ENCODE data around the gene UBA1. TPM values are rescaled to one million over a fixed set of nuclear protein-coding genes. Genes with fewer than 3 reads are reported as not detected.

The UBA1 gene
- total and polyA plus RNA-seq, 10 of the 15 experiments (the other 5 are each of a cell fraction or from before 2014, with no cell fraction given): 60.4 to 314 (median 216) TPM

GRCh38 chrX:47191806-47192401, 1.7 kb upstream of the UBA1 start:
- Histone ChIP-seq H4K20me1 (ENCODE audit: control insufficient read depth, insufficient read depth) (no peaks in the 10 kb centered on the region), H3K4me3 (peak overlapping the region; percentile 77), H3K36me3 (ENCODE audit: control insufficient read depth in 2 of 2, insufficient read depth in 2 of 2, low read length in 1 of 2) (no peaks in the 10 kb centered on the region; a peak in 1 of 4 replicates), H3K9me3 (replicated peaks; ENCODE audit: control insufficient read depth, insufficient read depth, low read length) (no peaks in the 10 kb centered on the region), H3K4me1 (ENCODE audit: control insufficient read depth, insufficient read depth, low read length) (peaks cover 10% of the 10 kb centered on the region), H3K79me2 (ENCODE audit: control insufficient read depth, insufficient read depth, low read length) (peaks cover 45% of the 10 kb centered on the region), H3K9ac (ENCODE audit: control insufficient read depth, insufficient read depth, low read length) (peak overlapping the region; percentile 84), H3K4me2 (ENCODE audit: control insufficient read depth, insufficient read depth) (peak overlapping the region; percentile 24), H2AFZ (ENCODE audit: control insufficient read depth, low read depth, low read length) (no peak overlapping the region), H3K27me3 (replicated peaks in 1 of 2; ENCODE audit: control insufficient read depth in 2 of 2, insufficient read depth in 2 of 2, low read length in 1 of 2) (no peaks in the 10 kb centered on the region), H3K27ac (ENCODE audit: control insufficient read depth, insufficient read depth) (peak overlapping the region; percentile 78)
- ChIA-PET POLR2A (interaction anchor here (1.1 to 3.4 kb wide), 6 partner anchors 10 to 290 kb away, joined by 3 to 25 read pairs (median 5); partner anchors contain the start of genes CDK16, NDUFB11 and RBM10), RAD21 (ENCODE audit: unreplicated experiment) (interaction anchor here (1.1 to 2.5 kb wide), 3 partner anchors 26 to 332 kb away, joined by 4 to 14 read pairs (median 8); partner anchors contain the start of genes CDK16, NDUFB11 and RBM10), SMC1A (ENCODE audit: uncharacterized antibody, unreplicated experiment) (interaction anchor here (0.7 to 2.4 kb wide), 4 partner anchors 46 to 345 kb away, joined by 3 to 8 read pairs (median 6); partner anchors contain the start of genes NDUFB11 and RBM10), CTCF (interaction anchor here (1.1 to 1.8 kb wide), 5 partner anchors 47 to 331 kb away, joined by 3 to 14 read pairs (median 3); partner anchors contain the start of genes NDUFB11, RBM10 and ZNF157)
- DNase-seq (ENCODE audit: low read depth, low spot score) (no peak), FAIRE-seq (no peak), ATAC-seq (peak; percentile 7; the same call in 2 of the 3 replicates)
- intact Hi-C loops (cut with micrococcal nuclease; ENCODE audit: unreplicated experiment): loop anchor here (2.0 to 5.0 kb wide), 6 partner anchors 27 to 1755 kb away; partner anchors contain the start of genes CDK16, NDUFB11 and RBM10
- in situ Hi-C loops (cut with MboI): loop anchor here (5.0 to 10.0 kb wide), 2 partner anchors 195 to 463 kb away; partner anchors contain the start of genes ELK1 and UXT
- BruUV-seq (replicated peaks): TSS peak; percentile 4
- no peak for TF ChIP-seq ETV6 (conservative IDR thresholded peaks at IDR 0.05 in 1 of 2, IDR thresholded peaks at IDR 0.05 in 1 of 2; ENCODE audit: borderline replicate concordance in 1 of 2, low read depth in 1 of 2)
- TF ChIP-seq YY1 (IDR thresholded peaks at IDR 0.05; ENCODE audit: low read depth, low read length): peak; percentile 66
- TF ChIP-seq POU2F2 (IDR thresholded peaks at IDR 0.05; ENCODE audit: borderline replicate concordance, low read depth, low read length): peak; percentile 39; the same call in 1 of the 3 replicates
- WGBS (ENCODE audit: insufficient coverage, insufficient replicate concordance, low lambda C conversion rate, missing lambda C conversion rate): 36% methylated on average over 16 of the region's 16 CpGs

All from GM12878 (cell line).